Measurements from ENCODE around the gene HSD17B13. TPM values are rescaled to one million over a fixed set of nuclear protein-coding genes. Genes with fewer than 3 reads are reported as not detected.
"Not testable (repeated sequence)": the region's sequence is repeated elsewhere in the genome, so short reads cannot be mapped to it uniquely, and the experiment has no call there.

HSD17B13 gene
- total and polyA plus RNA-seq, 7 donors, result 0.03 to 0.17 (median 0.08) TPM; not detected in 2

- no peak overlapping the region for H3K27ac ChIP-seq
- DNase-seq (no peak), ATAC-seq (no peak)
- no peak overlapping the region for H3K4me3 ChIP-seq
- 51 to 82% (median 70%) methylated on average over 5 of the region's 5 CpGs for WGBS, 3 donors
- no peaks in the 10 kb centered on the region for H3K27me3 ChIP-seq (ENCODE audit: insufficient read depth in 3 of 3, low read length in 2 of 3)
- H3K36me3 ChIP-seq (ENCODE audit: insufficient read depth in 1 of 2, low read depth in 1 of 2), result no peaks in the 10 kb centered on the region
- H3K9me3 ChIP-seq, result no peaks in the 10 kb centered on the region
- no peaks in the 10 kb centered on the region for H3K4me1 ChIP-seq
- TF ChIP-seq, protein P1, sequence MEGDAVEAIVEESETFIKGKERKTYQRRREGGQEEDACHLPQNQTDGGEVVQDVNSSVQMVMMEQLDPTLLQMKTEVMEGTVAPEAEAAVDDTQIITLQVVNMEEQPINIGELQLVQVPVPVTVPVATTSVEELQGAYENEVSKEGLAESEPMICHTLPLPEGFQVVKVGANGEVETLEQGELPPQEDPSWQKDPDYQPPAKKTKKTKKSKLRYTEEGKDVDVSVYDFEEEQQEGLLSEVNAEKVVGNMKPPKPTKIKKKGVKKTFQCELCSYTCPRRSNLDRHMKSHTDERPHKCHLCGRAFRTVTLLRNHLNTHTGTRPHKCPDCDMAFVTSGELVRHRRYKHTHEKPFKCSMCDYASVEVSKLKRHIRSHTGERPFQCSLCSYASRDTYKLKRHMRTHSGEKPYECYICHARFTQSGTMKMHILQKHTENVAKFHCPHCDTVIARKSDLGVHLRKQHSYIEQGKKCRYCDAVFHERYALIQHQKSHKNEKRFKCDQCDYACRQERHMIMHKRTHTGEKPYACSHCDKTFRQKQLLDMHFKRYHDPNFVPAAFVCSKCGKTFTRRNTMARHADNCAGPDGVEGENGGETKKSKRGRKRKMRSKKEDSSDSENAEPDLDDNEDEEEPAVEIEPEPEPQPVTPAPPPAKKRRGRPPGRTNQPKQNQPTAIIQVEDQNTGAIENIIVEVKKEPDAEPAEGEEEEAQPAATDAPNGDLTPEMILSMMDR (IDR thresholded peaks at IDR 0.05), result no peak
- intact Hi-C loops (cut with DNase I), result no loop called here
These were observed 794 bp downstream of the HSD17B13 start for GRCh38 chr4:87321888-87322287.

- intact Hi-C loops (cut with DNase I), result no loop called here
- Histone ChIP-seq H3K27me3 (ENCODE audit: insufficient read depth in 3 of 3, low read length in 2 of 3) (no peaks in the 10 kb centered on the region), H3K4me3 (no peak overlapping the region), H3K9me3 (no peaks in the 10 kb centered on the region), H3K27ac (no peak overlapping the region), H3K4me1 (no peaks in the 10 kb centered on the region), H3K36me3 (ENCODE audit: insufficient read depth in 1 of 2, low read depth in 1 of 2) (no peaks in the 10 kb centered on the region)
- DNase-seq (no peak), ATAC-seq (no peak)
- TF ChIP-seq, protein P1 (IDR thresholded peaks at IDR 0.05), result no peak
- WGBS, 3 donors, result 53 to 91% (median 91%) methylated on average over 1 of the region's 1 CpG
These were observed 5.2 kb downstream of the HSD17B13 start for GRCh38 chr4:87317527-87317926.

GRCh38 chr4:87316961-87317360 lies 5.7 kb downstream of the HSD17B13 start:
- ATAC-seq, result no peak
- no peak for DNase-seq
- no peaks in the 10 kb centered on the region for H3K36me3 ChIP-seq (ENCODE audit: insufficient read depth in 1 of 2, low read depth in 1 of 2)
- TF ChIP-seq, protein P1 (IDR thresholded peaks at IDR 0.05), result no peak
- no peak overlapping the region for H3K4me3 ChIP-seq
- intact Hi-C loops (cut with DNase I), result no loop called here
- no peaks in the 10 kb centered on the region for H3K9me3 ChIP-seq
- H3K4me1 ChIP-seq, result no peaks in the 10 kb centered on the region
- H3K27ac ChIP-seq, result no peak overlapping the region
- H3K27me3 ChIP-seq (ENCODE audit: insufficient read depth in 3 of 3, low read length in 2 of 3), result no peaks in the 10 kb centered on the region
- WGBS, 3 donors, result 88 to 90% (median 89%) methylated on average over 3 of the region's 3 CpGs

DNA sequence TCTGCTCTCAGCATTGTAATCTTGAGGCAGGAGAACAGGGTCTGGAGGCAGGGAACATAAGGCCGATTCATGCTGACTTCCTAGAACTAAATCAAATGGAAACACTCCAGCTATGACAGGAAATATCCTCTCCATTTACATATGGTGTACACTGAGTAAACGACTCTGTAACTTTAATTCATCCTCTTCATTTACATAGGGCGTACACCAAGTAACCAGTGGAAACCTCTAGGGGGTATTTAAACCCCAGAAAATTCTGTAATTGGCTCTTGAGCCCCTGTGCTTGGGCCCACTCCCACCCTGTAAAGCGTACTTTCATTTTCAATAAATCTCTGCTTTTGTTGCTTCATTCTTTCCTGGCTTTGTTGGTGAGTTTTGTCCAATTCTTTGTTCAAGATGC lies 7.7 kb downstream of the HSD17B13 start:
- H3K4me3 ChIP-seq; intact Hi-C loops (cut with DNase I): not testable (repeated sequence)

DNA sequence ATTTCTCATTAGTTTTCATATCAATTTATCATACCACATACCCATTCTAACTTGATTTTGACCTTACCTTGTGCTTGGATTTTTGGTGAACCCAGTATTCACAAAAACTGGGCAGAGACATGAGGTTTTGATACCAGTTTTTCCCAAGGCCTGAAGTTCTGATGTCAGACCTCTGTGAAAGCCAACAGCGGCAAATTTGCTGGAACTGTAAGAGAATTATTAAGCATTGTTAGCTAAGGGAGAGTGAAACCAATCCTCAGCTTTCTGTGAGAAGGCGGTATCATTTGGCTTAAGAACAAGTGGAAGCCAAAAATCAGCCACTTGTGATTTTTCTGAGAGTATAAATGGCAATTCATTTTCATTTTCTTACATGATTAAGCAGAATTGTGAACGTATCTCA lies 8.9 kb downstream of the HSD17B13 start:
- no peak overlapping the region for H3K27ac ChIP-seq

More for the DNA sequence above, 7.7 kb downstream of the HSD17B13 start:
- WGBS, 3 donors, result 32 to 35% (median 34%) methylated on average over 4 of the region's 4 CpGs
- H3K9me3 ChIP-seq; H3K27ac ChIP-seq; H3K36me3 ChIP-seq (ENCODE audit: insufficient read depth in 1 of 2, low read depth in 1 of 2); H3K27me3 ChIP-seq (ENCODE audit: insufficient read depth in 3 of 3, low read length in 2 of 3); H3K4me1 ChIP-seq; ATAC-seq; DNase-seq: not testable (repeated sequence)

More for the DNA sequence above, 8.9 kb downstream of the HSD17B13 start:
- Histone ChIP-seq H3K4me1 (no peaks in the 10 kb centered on the region), H3K4me3 (no peak overlapping the region), H3K27me3 (ENCODE audit: insufficient read depth in 3 of 3, low read length in 2 of 3) (no peaks in the 10 kb centered on the region), H3K9me3 (no peaks in the 10 kb centered on the region), H3K36me3 (ENCODE audit: insufficient read depth in 1 of 2, low read depth in 1 of 2) (no peaks in the 10 kb centered on the region)
- intact Hi-C loops (cut with DNase I), result no loop called here
- ATAC-seq (no peak), DNase-seq (no peak)
- WGBS, 3 donors, result 33 to 61% (median 43%) methylated on average over 3 of the region's 3 CpGs
- TF ChIP-seq, protein P1 (IDR thresholded peaks at IDR 0.05), result no peak
